ENCODE data around the gene GNE. TPM values are rescaled to one million over a fixed set of nuclear protein-coding genes. Genes with fewer than 3 reads are reported as not detected.

GNE gene
- total and polyA plus RNA-seq, 2 of the 8 experiments (the other 6 are each of a cell fraction or from before 2014, with no cell fraction given): 5.1 to 11.1 TPM

DNA sequence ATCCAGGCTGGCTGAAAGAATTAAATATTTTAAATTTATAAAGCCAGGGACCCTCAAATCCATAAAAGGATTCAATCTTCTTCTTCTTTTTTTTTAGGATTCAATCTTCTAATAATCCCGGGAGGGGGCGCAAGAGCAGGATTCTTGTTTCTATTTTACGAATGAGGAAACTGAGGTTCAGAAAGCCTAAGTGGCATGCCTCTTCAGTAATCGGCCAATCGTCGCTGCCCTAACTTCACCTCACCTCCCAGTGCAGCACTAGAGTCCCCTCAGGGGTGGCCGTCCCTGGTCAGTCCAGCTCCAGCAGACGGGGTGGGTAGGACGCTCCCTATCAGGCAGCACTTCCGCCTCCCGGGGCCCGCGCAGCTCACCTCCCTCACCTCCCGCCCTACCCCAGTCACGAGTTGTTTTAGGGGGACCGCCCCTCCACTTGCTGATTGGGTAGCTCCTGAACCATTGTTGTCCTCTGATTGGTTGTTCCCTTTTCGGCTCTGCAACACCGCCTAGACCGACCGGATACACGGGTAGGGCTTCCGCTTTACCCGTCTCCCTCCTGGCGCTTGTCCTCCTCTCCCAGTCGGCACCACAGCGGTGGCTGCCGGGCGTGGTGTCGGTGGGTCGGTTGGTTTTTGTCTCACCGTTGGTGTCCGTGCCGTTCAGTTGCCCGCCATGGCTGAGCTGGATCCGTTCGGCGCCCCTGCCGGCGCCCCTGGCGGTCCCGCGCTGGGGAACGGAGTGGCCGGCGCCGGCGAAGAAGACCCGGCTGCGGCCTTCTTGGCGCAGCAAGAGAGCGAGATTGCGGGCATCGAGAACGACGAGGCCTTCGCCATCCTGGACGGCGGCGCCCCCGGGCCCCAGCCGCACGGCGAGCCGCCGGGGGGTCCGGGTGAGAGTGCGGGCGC is 67.6 kb downstream of the GNE start, which contains the start of gene CLTA (continued):
- TF ChIP-seq CHD7 (IDR thresholded peaks at IDR 0.05; ENCODE audit: insufficient replicate concordance, low read length) (no peak), HDAC2 (IDR thresholded peaks at IDR 0.05; ENCODE audit: borderline replicate concordance in 1 of 2, low read depth in 2 of 2, low read length in 2 of 2) (peak in 1 of 2 experiments; percentile 26; a peak in 1 of 4 replicates), YY1 (IDR thresholded peaks at IDR 0.05; ENCODE audit: low read depth, low read length) (no peak; the same call in 1 of the 2 replicates), CHD1 (IDR thresholded peaks at IDR 0.05; ENCODE audit: low read depth, low read length) (peak; percentile 37; the same call in 1 of the 2 replicates), SIRT6 (IDR thresholded peaks at IDR 0.05; ENCODE audit: low read length) (no peak), CTCF (IDR thresholded peaks at IDR 0.05; ENCODE audit: control extremely low read depth in 1 of 3, insufficient read depth in 1 of 3, low read depth in 1 of 3, low read length in 3 of 3) (peak in 1 of 3 experiments; percentile 35; a peak in 1 of 4 replicates)

All from H1 (cell line).